ENCODE results near the gene STARD4.

The STARD4 gene

DNA sequence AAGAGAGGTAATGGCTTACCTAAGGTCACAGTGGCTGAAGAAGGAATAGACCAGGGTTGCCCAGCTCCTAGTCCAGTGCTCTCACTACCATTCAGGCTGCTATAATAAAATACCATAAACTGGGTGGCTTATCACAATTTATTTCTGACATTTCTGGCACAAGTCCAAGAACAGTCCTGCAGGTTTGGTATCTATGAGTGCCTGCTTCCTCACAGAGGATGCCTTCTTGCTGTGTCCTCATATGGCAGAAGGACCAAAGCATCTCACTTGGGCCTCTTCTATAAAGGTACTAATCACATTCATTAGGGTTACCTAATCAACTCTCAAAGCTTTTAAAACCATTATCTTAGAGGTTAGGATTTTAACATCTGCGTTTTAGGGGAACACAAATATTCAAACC lies 17.2 kb downstream of the STARD4 start:
- no peak overlapping the region for H3K4me3 ChIP-seq (ENCODE audit: low read length)
- TF ChIP-seq, protein P1, sequence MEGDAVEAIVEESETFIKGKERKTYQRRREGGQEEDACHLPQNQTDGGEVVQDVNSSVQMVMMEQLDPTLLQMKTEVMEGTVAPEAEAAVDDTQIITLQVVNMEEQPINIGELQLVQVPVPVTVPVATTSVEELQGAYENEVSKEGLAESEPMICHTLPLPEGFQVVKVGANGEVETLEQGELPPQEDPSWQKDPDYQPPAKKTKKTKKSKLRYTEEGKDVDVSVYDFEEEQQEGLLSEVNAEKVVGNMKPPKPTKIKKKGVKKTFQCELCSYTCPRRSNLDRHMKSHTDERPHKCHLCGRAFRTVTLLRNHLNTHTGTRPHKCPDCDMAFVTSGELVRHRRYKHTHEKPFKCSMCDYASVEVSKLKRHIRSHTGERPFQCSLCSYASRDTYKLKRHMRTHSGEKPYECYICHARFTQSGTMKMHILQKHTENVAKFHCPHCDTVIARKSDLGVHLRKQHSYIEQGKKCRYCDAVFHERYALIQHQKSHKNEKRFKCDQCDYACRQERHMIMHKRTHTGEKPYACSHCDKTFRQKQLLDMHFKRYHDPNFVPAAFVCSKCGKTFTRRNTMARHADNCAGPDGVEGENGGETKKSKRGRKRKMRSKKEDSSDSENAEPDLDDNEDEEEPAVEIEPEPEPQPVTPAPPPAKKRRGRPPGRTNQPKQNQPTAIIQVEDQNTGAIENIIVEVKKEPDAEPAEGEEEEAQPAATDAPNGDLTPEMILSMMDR (IDR thresholded peaks at IDR 0.05; ENCODE audit: insufficient read depth, low read depth, low read length, missing control alignments): no peak
- DNase-seq (ENCODE audit: low read depth): no peak

DNA sequence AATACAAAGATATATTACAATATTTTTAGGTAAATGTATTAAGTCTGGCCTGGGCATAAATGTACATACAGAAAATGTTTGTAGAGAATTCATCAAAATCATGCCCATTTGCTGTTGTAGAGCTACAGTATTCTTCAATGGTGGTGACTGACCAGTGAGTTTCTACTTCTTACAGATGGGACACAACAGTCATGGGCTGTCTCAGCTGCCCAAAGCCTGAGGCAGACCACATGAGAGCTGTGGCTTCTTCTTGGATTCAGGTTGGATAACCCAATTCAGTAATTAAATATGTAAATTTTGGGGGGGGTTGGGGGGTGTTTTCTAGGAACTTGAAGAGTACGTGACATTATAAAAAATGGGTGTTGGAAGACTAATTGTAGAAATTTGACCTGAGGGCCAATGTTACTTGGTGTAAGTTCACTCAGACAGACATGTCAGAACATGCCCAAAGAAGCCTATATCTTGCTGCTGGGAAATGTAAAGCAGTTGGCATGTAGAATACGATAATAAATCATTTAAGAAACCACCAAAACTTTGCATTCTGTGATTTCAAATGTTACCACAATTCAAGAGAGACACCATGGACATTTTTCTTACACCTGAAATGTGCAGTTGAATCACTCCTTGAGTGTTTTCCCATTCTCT lies 17.9 kb downstream of the STARD4 start:
- no peak overlapping the region for H3K4me3 ChIP-seq (ENCODE audit: low read length)
- DNase-seq (ENCODE audit: low read depth): peak; percentile 93
- TF ChIP-seq, protein P1 (IDR thresholded peaks at IDR 0.05; ENCODE audit: insufficient read depth, low read depth, low read length, missing control alignments): no peak

DNA sequence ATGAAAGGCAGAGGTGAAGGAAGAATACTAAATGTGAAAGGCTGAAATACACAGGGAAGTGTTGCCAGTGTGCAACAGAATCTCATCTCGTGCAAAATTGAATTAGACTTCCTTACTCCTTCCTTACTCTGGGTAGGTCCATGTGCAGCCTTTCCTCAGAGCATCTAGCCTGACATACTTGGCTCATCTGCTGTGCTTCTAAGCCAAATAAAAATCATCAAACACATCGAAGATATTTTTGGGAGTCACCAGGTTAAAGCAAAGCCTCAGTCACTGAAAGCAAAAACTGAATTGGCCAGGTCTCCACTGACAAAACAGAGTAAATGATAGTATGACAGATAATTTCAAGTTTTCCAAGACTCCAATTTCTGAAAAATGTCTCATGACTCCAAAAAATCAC lies 19.3 kb downstream of the STARD4 start:
- no peak for DNase-seq (ENCODE audit: low read depth)
- no peak overlapping the region for H3K4me3 ChIP-seq (ENCODE audit: low read length)
- TF ChIP-seq, protein P1 (IDR thresholded peaks at IDR 0.05; ENCODE audit: insufficient read depth, low read depth, low read length, missing control alignments): no peak

DNA sequence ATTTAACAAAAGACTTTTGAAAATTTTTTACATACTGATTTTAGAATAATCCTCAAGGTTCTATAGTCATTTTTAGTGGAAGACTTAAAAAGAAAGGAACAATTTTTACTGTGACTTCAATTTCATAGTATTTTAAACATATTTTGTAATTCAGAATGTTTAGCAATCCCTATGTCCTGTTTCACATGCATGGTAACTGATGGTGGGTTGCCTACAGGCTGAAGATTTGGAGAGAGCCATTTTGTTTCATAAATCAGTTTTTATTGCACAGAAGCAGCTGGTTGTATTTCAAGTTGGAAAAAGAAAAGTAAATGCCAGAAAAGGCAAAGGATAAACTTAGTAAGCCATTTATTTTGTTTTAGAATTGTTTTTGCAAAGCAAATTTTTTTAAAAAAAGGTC lies 24.0 kb downstream of the STARD4 start:
- DNase-seq (ENCODE audit: low read depth): no peak
- H3K4me3 ChIP-seq (ENCODE audit: low read length): no peak overlapping the region
- TF ChIP-seq, protein P1 (IDR thresholded peaks at IDR 0.05; ENCODE audit: insufficient read depth, low read depth, low read length, missing control alignments): no peak

DNA sequence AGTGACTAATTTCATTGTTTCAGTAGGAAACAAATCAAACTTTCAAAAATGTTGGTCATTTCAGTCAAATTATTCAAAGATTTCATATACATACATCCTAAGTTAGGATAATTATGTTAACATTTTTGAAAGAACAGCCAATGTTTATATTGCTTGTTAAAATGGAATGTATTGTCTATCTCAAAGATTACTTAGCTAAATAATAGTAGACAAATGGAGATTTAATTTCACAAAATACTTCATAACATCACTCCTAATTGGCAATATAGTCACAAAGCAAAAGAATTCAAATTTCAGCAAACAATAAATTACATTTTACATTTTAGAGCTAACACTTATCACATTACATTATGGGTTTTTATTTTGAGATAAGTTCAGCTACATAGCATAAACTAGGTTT lies 25.4 kb downstream of the STARD4 start:
- no peak overlapping the region for H3K4me3 ChIP-seq (ENCODE audit: low read length)
- no peak for DNase-seq (ENCODE audit: low read depth)
- TF ChIP-seq, protein P1 (IDR thresholded peaks at IDR 0.05; ENCODE audit: insufficient read depth, low read depth, low read length, missing control alignments): no peak

DNA sequence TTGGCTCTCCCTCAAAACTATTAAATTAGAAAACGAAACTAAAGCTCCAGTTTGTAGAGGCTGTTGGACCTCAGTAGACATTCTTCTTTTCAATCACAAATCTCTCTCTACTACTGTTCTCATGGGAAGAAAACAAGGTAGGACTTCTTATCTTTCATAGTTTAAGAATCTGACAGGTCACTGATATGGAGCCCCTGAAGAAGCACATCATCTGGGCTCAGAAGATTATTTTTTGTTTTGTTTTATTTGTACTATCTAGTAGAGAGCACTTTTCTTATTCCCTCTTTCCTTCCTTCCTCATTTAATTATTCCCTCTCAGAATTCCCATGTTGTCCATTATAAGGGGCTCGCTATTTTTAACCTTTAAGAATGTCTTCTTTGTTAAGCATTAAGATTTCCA lies 26.3 kb downstream of the STARD4 start:
- H3K4me3 ChIP-seq (ENCODE audit: low read length): no peak overlapping the region
- TF ChIP-seq, protein P1 (IDR thresholded peaks at IDR 0.05; ENCODE audit: insufficient read depth, low read depth, low read length, missing control alignments): no peak
- no peak for DNase-seq (ENCODE audit: low read depth)

DNA sequence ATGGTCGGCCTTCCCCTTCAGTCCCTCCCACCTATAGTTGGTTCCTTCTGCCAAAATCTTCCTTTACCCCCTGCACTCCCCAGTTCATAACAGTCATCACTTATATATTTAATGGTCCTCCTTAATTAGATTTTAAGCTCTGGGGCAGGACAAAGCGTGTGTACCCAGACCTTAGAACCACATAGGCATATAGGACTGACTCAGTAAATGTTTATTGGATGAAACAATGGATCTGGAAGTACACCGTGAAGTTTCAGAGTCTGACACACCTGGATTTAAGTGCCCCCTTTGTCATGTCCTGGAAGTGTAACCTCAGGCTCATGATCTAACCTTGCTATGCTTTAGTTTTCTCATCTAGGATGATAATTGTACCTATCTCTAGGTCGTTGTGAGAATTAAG lies 32.0 kb downstream of the STARD4 start:
- H3K4me3 ChIP-seq (ENCODE audit: low read length): no peak overlapping the region
- DNase-seq (ENCODE audit: low read depth): peak; percentile 26
- TF ChIP-seq, protein P1 (IDR thresholded peaks at IDR 0.05; ENCODE audit: insufficient read depth, low read depth, low read length, missing control alignments): no peak

Data from epithelial cell of esophagus (primary cell).